HEK293 (cell line): ENCODE data around the gene PRKAG2.

Experiments used
- CTCF ChIA-PET: fragments of 350-600 bp; formaldehyde crosslinking; extraction: SDS; loops from one replicate; lab custom pipeline; 2021; ENCODE audit warnings: antibody characterized with exemption; lab: Yijun Ruan, JAX
- POLR2A ChIA-PET: fragments of 300-600 bp; formaldehyde crosslinking; extraction: SDS; loops from one replicate; lab custom pipeline; 2020; ENCODE audit warnings: antibody characterized with exemption, inconsistent platforms; lab: Yijun Ruan, JAX
- H3K27ac ChIP-seq: fragments of 200-500 bp; sonication (Bioruptor generic); 2 replicates; pipeline ENCODE4 v1.5.1; 2014; ENCODE audit warnings: low read depth, low read length, control low read depth, inconsistent platforms; ENCODE audit errors: extremely low read depth
- H3K36me3 ChIP-seq, 2 experiments: fragments of 200-500 bp in 1 of 2; sonication (Bioruptor generic) in 1 of 2; 1 replicate in 1 of 2; 2 replicates in 1 of 2; pipeline ENCODE4 v1.5.1; 2014 to 2017; ENCODE audit warnings: inconsistent platforms in 2 of 2, low read length in 2 of 2; ENCODE audit not compliant: control insufficient read depth in 2 of 2, insufficient read depth in 1 of 2
- H3K4me1 ChIP-seq: fragments of 200-500 bp; sonication (Bioruptor generic); 2 replicates; pipeline ENCODE4 v1.5.1; 2014; ENCODE audit warnings: mild to moderate bottlenecking, low read length, inconsistent platforms; ENCODE audit not compliant: control insufficient read depth, insufficient read depth
- H3K4me3 ChIP-seq: 2 replicates; pipeline ENCODE4 v1.5.1; 2011; ENCODE audit warnings: low read depth, mild to moderate bottlenecking, control low read depth, low read length, moderate library complexity
- H3K9me3 ChIP-seq: fragments of 200-500 bp; sonication (Bioruptor generic); 2 replicates; pipeline ENCODE4 v1.5.1; 2014; ENCODE audit warnings: low read depth, low read length, inconsistent platforms; ENCODE audit not compliant: control insufficient read depth, insufficient read depth
- GFI1B ChIP-seq: fragments of 450-650 bp; formaldehyde crosslinking; IDR thresholded peaks from 2 replicates; pipeline ENCODE4 v1.5.1; 2016; ENCODE audit warnings: missing biosample characterization, missing genetic modification characterization
- MEIS1 ChIP-seq: sonication (generic); formaldehyde crosslinking; IDR thresholded peaks from 2 replicates; pipeline ENCODE4 v1.8.1; 2022; ENCODE audit warnings: missing genetic modification reagents, mild to moderate bottlenecking, borderline replicate concordance
- MYNN ChIP-seq: fragments of 450-650 bp; formaldehyde crosslinking; IDR thresholded peaks from 2 replicates; pipeline ENCODE4 v1.5.1; 2016; ENCODE audit warnings: missing biosample characterization, missing genetic modification characterization, borderline replicate concordance
- OVOL3 ChIP-seq: fragments of 450-650 bp; formaldehyde crosslinking; IDR thresholded peaks from 2 replicates; pipeline ENCODE4 v1.5.1; 2016; ENCODE audit warnings: missing biosample characterization, missing genetic modification characterization
- TRIM28 ChIP-seq: IDR thresholded peaks from 2 replicates; pipeline ENCODE4 v1.6.1; 2011; ENCODE audit warnings: low read length, control low read depth, borderline replicate concordance
- YY1 ChIP-seq: fragments of 450-650 bp; formaldehyde crosslinking; IDR thresholded peaks from 2 replicates; pipeline ENCODE4 v1.5.1; 2018; ENCODE audit warnings: missing biosample characterization, missing genetic modification characterization
- ZBTB20 ChIP-seq: fragments of 450-650 bp; formaldehyde crosslinking; IDR thresholded peaks from 2 replicates; pipeline ENCODE4 v1.5.1; 2016; ENCODE audit warnings: missing biosample characterization, missing genetic modification characterization
- ZBTB7A ChIP-seq: fragments of 450-650 bp; formaldehyde crosslinking; IDR thresholded peaks from 2 replicates; pipeline ENCODE4 v1.5.1; 2016; ENCODE audit warnings: low read depth, missing biosample characterization, missing genetic modification characterization
- ZFP3 ChIP-seq: fragments of 450-650 bp; formaldehyde crosslinking; IDR thresholded peaks from 2 replicates; pipeline ENCODE4 v1.5.1; 2016; ENCODE audit warnings: low read depth, missing biosample characterization, missing genetic modification characterization
- ZNF211 ChIP-seq: fragments of 450-650 bp; formaldehyde crosslinking; IDR thresholded peaks from 2 replicates; pipeline ENCODE4 v1.5.1; 2016; ENCODE audit warnings: low read depth, missing biosample characterization, missing genetic modification characterization
- ZNF214 ChIP-seq: fragments of 450-650 bp; formaldehyde crosslinking; IDR thresholded peaks from 2 replicates; pipeline ENCODE4 v1.5.1; 2017; ENCODE audit warnings: missing biosample characterization, mild to moderate bottlenecking, missing genetic modification characterization, borderline replicate concordance
- ZNF248 ChIP-seq: fragments of 450-650 bp; formaldehyde crosslinking; IDR thresholded peaks from 2 replicates; pipeline ENCODE4 v1.5.1; 2017; ENCODE audit warnings: missing biosample characterization, missing genetic modification characterization
- ZNF555 ChIP-seq: fragments of 450-650 bp; formaldehyde crosslinking; conservative IDR thresholded peaks from 2 replicates; pipeline ENCODE4 v1.5.1; 2017; ENCODE audit warnings: missing biosample characterization, mild to moderate bottlenecking, missing genetic modification characterization, inconsistent platforms
- ZNF558 ChIP-seq: fragments of 450-650 bp; formaldehyde crosslinking; IDR thresholded peaks from 2 replicates; pipeline ENCODE4 v1.5.1; 2016; ENCODE audit warnings: missing biosample characterization, missing genetic modification characterization
- ZNF560 ChIP-seq: fragments of 450-650 bp; formaldehyde crosslinking; IDR thresholded peaks from 2 replicates; pipeline ENCODE4 v1.5.1; 2017; ENCODE audit warnings: missing biosample characterization, missing genetic modification characterization, borderline replicate concordance
- ZNF585B ChIP-seq: fragments of 450-650 bp; formaldehyde crosslinking; IDR thresholded peaks from 2 replicates; pipeline ENCODE4 v1.5.1; 2016; ENCODE audit warnings: missing biosample characterization, missing genetic modification characterization
- ZNF596 ChIP-seq: fragments of 450-650 bp; IDR thresholded peaks from 2 replicates; pipeline ENCODE4 v1.5.0; 2018; ENCODE audit warnings: missing biosample characterization, mild to moderate bottlenecking, missing genetic modification characterization, moderate library complexity
- ZNF621 ChIP-seq: fragments of 450-650 bp; formaldehyde crosslinking; IDR thresholded peaks from 2 replicates; pipeline ENCODE4 v1.5.1; 2017; ENCODE audit warnings: missing biosample characterization, missing genetic modification characterization
- ZNF623 ChIP-seq: fragments of 450-650 bp; formaldehyde crosslinking; IDR thresholded peaks from 2 replicates; pipeline ENCODE4 v1.5.1; 2016; ENCODE audit warnings: missing biosample characterization, missing genetic modification characterization
- ZNF654 ChIP-seq: fragments of 450-650 bp; formaldehyde crosslinking; IDR thresholded peaks from 2 replicates; pipeline ENCODE4 v1.5.1; 2016; ENCODE audit warnings: low read depth, missing biosample characterization, missing genetic modification characterization
- ZNF660 ChIP-seq: fragments of 450-650 bp; IDR thresholded peaks from 2 replicates; pipeline ENCODE4 v1.5.1; 2018; ENCODE audit warnings: missing biosample characterization, mild to moderate bottlenecking, missing genetic modification characterization
- ZNF768 ChIP-seq: fragments of 450-650 bp; formaldehyde crosslinking; IDR thresholded peaks from 2 replicates; pipeline ENCODE4 v1.5.1; 2018; ENCODE audit warnings: missing biosample characterization, mild to moderate bottlenecking, missing genetic modification characterization
- TF ChIP-seq, protein P1 (sequence below): fragments of 450-650 bp; formaldehyde crosslinking; IDR thresholded peaks from 2 replicates; pipeline ENCODE4 v1.5.1; 2017; ENCODE audit warnings: missing biosample characterization, mild to moderate bottlenecking, missing genetic modification characterization, moderate library complexity
- TF ChIP-seq, protein P2 (sequence below): fragments of 450-650 bp; formaldehyde crosslinking; IDR thresholded peaks from 2 replicates; pipeline ENCODE4 v1.5.0; 2017; ENCODE audit warnings: missing biosample characterization, missing genetic modification characterization, borderline replicate concordance
- TF ChIP-seq, protein P3 (sequence below): sonication (generic); formaldehyde crosslinking; IDR thresholded peaks from 2 replicates; pipeline ENCODE4 v1.8.1; 2022; ENCODE audit warnings: mild to moderate bottlenecking, moderate library complexity, missing genetic modification reagents
- TF ChIP-seq, protein P4 (sequence below): fragments of 450-650 bp; formaldehyde crosslinking; IDR thresholded peaks from 2 replicates; pipeline ENCODE4 v1.5.1; 2017; ENCODE audit warnings: missing biosample characterization, missing genetic modification characterization

The PRKAG2 gene

DNA sequence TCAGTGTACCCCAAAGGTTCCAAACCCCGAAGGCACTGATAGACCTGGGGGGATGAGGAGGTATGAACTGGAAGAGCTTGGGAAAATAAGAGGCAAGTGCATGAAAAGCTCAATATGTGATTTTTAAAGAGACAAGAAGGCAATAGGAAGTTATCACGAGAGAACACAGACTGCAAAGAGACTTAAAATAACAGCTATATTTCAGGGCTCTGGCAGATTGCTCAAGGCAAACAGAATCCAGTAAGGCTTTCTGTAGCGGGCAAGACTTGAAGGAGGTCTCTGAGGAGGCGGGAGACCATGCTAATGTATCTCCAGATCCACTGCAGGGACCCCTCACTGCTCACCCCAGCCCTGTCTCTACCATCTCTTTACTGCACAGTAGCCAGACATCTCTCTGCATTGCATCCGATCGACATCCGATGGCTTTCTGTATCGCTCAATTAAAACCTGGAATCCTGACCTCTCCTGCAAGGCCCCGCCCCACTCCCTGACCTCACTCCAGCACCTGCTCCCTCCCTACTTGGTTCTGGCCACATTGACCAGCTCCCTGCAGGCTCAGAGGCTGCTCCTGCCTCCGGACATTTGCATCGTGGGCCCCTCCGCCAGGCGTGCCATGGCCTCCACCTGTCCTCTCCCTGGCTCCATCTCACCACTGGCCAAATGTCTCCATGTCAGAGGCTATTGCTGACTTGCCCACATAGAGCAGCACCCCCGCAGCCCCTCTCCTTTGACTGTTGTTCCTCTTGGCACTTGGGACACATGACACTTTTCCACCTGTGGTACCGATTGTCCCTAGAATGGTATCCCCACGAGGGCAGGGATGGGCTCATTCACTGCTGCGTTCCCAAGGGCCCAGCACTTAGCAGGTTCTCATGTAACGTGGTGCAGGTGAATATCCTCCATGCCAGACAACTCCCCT, 118.0 kb downstream of the PRKAG2 start:
- Histone ChIP-seq H3K9me3 (no peaks in the 10 kb centered on the region), H3K4me1 (no peaks in the 10 kb centered on the region), H3K27ac (no peak overlapping the region), H3K4me3 (no peak overlapping the region), H3K36me3 (no peaks in the 10 kb centered on the region)
- ChIA-PET CTCF (interaction anchor here (0.6 to 3.6 kb wide), 60 partner anchors 9 to 448 kb away, joined by 3 to 34 read pairs (median 4); no protein-coding TSS in a partner anchor), POLR2A (interaction anchor here (0.7 kb wide), 1 partner anchor 135 kb away, joined by 4 read pairs; no protein-coding TSS in a partner anchor)
- peak; percentile 79; the same call in 1 of the 2 replicates for TF ChIP-seq TRIM28
- no peak for TF ChIP-seq MEIS1

DNA sequence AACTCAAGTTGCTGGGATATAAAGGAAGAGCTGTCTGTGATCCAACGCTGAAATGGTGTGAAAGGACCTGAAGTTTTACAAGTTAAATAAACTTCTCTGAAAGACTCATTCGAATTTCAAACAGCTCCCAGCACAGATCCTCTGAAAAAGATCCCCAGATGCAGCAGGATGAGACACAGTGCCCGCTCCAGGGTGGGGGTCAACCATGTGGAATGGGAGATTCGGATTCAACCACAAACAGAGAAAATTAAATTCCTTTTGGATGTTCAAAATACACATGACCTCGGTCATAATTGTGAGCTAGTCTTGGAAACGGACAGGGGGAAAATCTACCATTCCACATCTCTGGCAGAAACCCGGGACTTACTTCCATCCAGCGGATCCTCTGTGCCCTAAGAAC, 119.6 kb downstream of the PRKAG2 start:
- POLR2A ChIA-PET: no interaction called here

DNA sequence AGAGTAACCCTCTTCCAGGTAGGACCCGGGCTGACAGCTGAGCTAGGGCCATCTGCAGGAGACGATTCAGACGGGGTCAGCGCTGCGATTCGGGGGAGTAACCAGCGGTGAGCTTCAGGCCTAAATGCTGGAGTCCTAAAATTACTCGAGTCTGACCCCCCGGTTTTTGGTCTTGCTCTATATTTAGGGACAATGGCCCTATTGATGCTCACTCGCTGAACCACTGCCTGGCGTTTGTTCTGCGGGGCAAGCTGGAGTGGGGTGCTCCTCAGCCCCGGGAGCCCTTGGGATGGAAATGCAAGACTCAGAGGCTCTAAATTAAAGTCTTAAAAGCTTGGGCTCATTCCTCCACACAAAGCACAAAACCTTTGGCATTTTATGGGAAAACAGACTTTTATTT, 120.0 kb downstream of the PRKAG2 start:
- TF ChIP-seq ZBTB7A: no peak
- TF ChIP-seq ZFP3: no peak
- no peak for TF ChIP-seq YY1 (tag by site-specific recombination)
- no peak for TF ChIP-seq ZNF654 (tag by site-specific recombination)
- no peak for TF ChIP-seq ZNF214 (tag by site-specific recombination)
- no peak for TF ChIP-seq GFI1B (tag by site-specific recombination)
- TF ChIP-seq OVOL3: no peak
- TF ChIP-seq, protein P1, sequence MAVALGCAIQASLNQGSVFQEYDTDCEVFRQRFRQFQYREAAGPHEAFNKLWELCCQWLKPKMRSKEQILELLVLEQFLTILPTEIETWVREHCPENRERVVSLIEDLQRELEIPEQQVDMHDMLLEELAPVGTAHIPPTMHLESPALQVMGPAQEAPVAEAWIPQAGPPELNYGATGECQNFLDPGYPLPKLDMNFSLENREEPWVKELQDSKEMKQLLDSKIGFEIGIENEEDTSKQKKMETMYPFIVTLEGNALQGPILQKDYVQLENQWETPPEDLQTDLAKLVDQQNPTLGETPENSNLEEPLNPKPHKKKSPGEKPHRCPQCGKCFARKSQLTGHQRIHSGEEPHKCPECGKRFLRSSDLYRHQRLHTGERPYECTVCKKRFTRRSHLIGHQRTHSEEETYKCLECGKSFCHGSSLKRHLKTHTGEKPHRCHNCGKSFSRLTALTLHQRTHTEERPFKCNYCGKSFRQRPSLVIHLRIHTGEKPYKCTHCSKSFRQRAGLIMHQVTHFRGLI (tag by site-specific recombination): no peak
- no peak for TF ChIP-seq MYNN (tag by site-specific recombination)
- no peak for TF ChIP-seq ZNF560
- no peak for TF ChIP-seq ZNF585B (tag by site-specific recombination)
- TF ChIP-seq, protein P2, sequence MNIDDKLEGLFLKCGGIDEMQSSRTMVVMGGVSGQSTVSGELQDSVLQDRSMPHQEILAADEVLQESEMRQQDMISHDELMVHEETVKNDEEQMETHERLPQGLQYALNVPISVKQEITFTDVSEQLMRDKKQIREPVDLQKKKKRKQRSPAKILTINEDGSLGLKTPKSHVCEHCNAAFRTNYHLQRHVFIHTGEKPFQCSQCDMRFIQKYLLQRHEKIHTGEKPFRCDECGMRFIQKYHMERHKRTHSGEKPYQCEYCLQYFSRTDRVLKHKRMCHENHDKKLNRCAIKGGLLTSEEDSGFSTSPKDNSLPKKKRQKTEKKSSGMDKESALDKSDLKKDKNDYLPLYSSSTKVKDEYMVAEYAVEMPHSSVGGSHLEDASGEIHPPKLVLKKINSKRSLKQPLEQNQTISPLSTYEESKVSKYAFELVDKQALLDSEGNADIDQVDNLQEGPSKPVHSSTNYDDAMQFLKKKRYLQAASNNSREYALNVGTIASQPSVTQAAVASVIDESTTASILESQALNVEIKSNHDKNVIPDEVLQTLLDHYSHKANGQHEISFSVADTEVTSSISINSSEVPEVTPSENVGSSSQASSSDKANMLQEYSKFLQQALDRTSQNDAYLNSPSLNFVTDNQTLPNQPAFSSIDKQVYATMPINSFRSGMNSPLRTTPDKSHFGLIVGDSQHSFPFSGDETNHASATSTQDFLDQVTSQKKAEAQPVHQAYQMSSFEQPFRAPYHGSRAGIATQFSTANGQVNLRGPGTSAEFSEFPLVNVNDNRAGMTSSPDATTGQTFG (tag by site-specific recombination): no peak
- no peak for TF ChIP-seq ZNF211 (tag by site-specific recombination)
- Histone ChIP-seq H3K27ac (no peak overlapping the region), H3K36me3 (no peaks in the 10 kb centered on the region), H3K4me1 (no peaks in the 10 kb centered on the region), H3K4me3 (no peak overlapping the region), H3K9me3 (no peaks in the 10 kb centered on the region)
- CTCF ChIA-PET: interaction anchor here (0.6 to 3.5 kb wide), 13 partner anchors 20 to 446 kb away, joined by 3 to 34 read pairs (median 5); no protein-coding TSS in a partner anchor
- POLR2A ChIA-PET: no interaction called here

More for the DNA sequence above, 119.6 kb downstream of the PRKAG2 start:
- CTCF ChIA-PET: interaction anchor here (0.6 to 3.5 kb wide), 12 partner anchors 23 to 446 kb away, joined by 3 to 34 read pairs (median 4); no protein-coding TSS in a partner anchor
- TF ChIP-seq ZNF621 (no peak), ZNF596 (no peak), ZNF248 (tag by site-specific recombination) (no peak), ZNF660 (tag by site-specific recombination) (no peak), ZNF555 (tag by site-specific recombination) (no peak), ZNF623 (tag by site-specific recombination) (no peak), ZNF558 (tag by site-specific recombination) (no peak), ZBTB20 (no peak), ZNF768 (no peak)
- TF ChIP-seq, protein P3, sequence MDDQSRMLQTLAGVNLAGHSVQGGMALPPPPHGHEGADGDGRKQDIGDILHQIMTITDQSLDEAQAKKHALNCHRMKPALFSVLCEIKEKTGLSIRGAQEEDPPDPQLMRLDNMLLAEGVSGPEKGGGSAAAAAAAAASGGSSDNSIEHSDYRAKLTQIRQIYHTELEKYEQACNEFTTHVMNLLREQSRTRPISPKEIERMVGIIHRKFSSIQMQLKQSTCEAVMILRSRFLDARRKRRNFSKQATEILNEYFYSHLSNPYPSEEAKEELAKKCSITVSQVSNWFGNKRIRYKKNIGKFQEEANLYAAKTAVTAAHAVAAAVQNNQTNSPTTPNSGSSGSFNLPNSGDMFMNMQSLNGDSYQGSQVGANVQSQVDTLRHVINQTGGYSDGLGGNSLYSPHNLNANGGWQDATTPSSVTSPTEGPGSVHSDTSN (CRISPR knock-in tag): no peak
- TF ChIP-seq, protein P4, sequence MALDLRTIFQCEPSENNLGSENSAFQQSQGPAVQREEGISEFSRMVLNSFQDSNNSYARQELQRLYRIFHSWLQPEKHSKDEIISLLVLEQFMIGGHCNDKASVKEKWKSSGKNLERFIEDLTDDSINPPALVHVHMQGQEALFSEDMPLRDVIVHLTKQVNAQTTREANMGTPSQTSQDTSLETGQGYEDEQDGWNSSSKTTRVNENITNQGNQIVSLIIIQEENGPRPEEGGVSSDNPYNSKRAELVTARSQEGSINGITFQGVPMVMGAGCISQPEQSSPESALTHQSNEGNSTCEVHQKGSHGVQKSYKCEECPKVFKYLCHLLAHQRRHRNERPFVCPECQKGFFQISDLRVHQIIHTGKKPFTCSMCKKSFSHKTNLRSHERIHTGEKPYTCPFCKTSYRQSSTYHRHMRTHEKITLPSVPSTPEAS (tag by site-specific recombination): no peak
- no peaks in the 10 kb centered on the region for H3K4me1 ChIP-seq
- no peaks in the 10 kb centered on the region for H3K36me3 ChIP-seq
- no peak overlapping the region for H3K27ac ChIP-seq
- H3K4me3 ChIP-seq: no peak overlapping the region
- H3K9me3 ChIP-seq: no peaks in the 10 kb centered on the region
